C4-2B (cell line): ENCODE measurements around the gene XK.

Source experiments
- CTCF ChIP-seq: fragments of 450-650 bp; conservative IDR thresholded peaks from 2 replicates; pipeline ENCODE4 v1.5.1; 2017; ENCODE audit warnings: mild to moderate bottlenecking
- ZFX ChIP-seq: fragments of 450-650 bp; IDR thresholded peaks from 2 replicates; pipeline ENCODE4 v1.6.1; 2017

GRCh38 chrX:37692918-37693317 lies 7.3 kb downstream of the XK start:
- TF ChIP-seq CTCF (no peak), ZFX (no peak)
